Activated CD8-positive, alpha-beta T cell treated with anti-CD3 and anti-CD28 coated beads for 36 hours (primary cell): ENCODE measurements around the gene PPP3CB. TPM values are rescaled to one million over a fixed set of nuclear protein-coding genes. Genes with fewer than 3 reads are reported as not detected.

Experiments used
- ATAC-seq: fragments of 200-7000 bp; cut with Tn5 transposase; one replicate; pipeline ENCODE4 v1.10.0; 2021; ENCODE audit warnings: mild to moderate bottlenecking, moderate library complexity
- CTCF ChIA-PET: fragments of 350-600 bp; sonication (Branson Sonifier 250); formaldehyde crosslinking; loops from one replicate; lab custom pipeline; 2021; ENCODE audit warnings: antibody characterized with exemption; lab: Charles Lee
- POLR2A ChIA-PET: fragments of 350-600 bp; sonication (Branson Sonifier 250); formaldehyde crosslinking; loops from one replicate; lab custom pipeline; 2021; ENCODE audit warnings: antibody characterized with exemption; lab: Charles Lee
- DNase-seq: peaks from one replicate; pipeline ENCODE4 v3.0.0-alpha.2; 2020
- H3K27ac Mint-ChIP-seq: one replicate; pipeline ENCODE4 v1.8.0; 2021; ENCODE audit warnings: mild to moderate bottlenecking, mixed read lengths
- H3K27me3 Mint-ChIP-seq: one replicate; pipeline ENCODE4 v1.8.0; 2021; ENCODE audit warnings: mixed read lengths
- H3K36me3 Mint-ChIP-seq: one replicate; pipeline ENCODE4 v1.8.0; 2021; ENCODE audit warnings: low read depth, mixed read lengths
- H3K4me1 Mint-ChIP-seq: one replicate; pipeline ENCODE4 v1.8.0; 2021; ENCODE audit warnings: low read depth, mixed read lengths
- H3K4me3 Mint-ChIP-seq: one replicate; pipeline ENCODE4 v1.8.0; 2021; ENCODE audit warnings: mild to moderate bottlenecking, moderate library complexity, mixed read lengths
- H3K9me3 Mint-ChIP-seq: one replicate; pipeline ENCODE4 v1.8.0; 2021; ENCODE audit warnings: mixed read lengths
- CTCF ChIP-seq: fragments of 200-600 bp; IDR thresholded peaks from one replicate; pipeline ENCODE4 v1.8.0; 2022; ENCODE audit warnings: antibody characterized with exemption, mild to moderate bottlenecking
- intact Hi-C: fragments of 100-400 bp; cut with micrococcal nuclease; formaldehyde crosslinking; loops from one replicate; pipeline ENCODE4 v1.10.0; 2022
- total RNA-seq, 2 experiments: library from RNA; stranded (reverse); gene quantifications; one replicate each; pipeline ENCODE4 v1.2.3, GENCODE V29; 2021

Gene PPP3CB
- total RNA-seq, 2 experiments from 2014 or later = 35.8 to 36.5 TPM

DNA sequence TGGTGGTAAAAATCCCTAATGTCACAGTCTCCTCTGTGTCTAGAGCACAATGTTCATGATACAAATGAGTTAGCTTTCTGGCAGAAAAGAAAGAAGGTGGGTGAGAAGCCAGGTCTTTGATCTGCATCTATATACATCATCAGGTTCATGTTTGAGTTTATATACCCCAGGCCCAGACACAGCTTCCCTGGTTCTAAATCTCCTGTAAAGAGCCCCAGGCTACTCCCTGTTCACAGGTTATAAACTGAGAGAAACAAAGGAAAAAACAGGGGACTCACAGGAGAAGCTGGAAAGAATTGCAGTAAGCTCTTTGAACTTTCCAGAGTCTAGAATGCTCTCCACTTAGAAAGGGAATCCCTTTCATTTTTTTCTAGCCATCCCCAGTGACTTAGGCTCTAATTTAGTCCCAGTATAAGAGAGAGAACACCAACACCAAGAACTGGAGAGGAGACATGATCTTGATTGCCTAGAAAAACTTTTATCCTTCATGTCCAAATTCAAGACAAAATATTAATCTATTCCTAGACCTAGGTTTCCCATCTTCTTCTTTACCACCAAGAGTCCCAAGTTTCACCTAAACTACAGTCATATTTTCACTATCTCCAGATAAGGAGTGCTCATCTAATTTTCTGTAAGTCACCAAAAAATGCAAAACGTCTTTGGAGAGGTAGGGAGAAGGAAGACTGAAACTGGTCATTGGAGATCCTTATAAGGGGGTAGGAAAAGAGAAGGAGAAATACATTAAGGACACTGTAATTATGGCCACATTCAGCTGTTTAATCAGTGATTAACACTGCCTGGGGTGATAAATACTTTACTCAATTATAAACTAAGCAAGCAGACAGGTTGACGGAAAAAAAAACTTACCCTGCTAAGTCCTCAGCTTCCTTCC, 62.9 kb downstream of the PPP3CB start:
- POLR2A ChIA-PET = interaction anchor here (1.1 kb wide), 1 partner anchor 63 kb away, joined by 3 read pairs; the partner anchor contains the start of gene PPP3CB
- no peaks in the 10 kb centered on the region for H3K27me3 Mint-ChIP-seq
- TF ChIP-seq CTCF = no peak
- CTCF ChIA-PET = interaction anchor here (1.2 kb wide), 1 partner anchor 12 kb away, joined by 3 read pairs; no protein-coding TSS in a partner anchor
- intact Hi-C loops = no loop called here
- H3K9me3 Mint-ChIP-seq = no peaks in the 10 kb centered on the region
- no peak for DNase-seq
- H3K4me3 Mint-ChIP-seq = no peak overlapping the region
- ATAC-seq = no peak
- H3K4me1 Mint-ChIP-seq = peaks cover 12% of the 10 kb centered on the region
- no peak overlapping the region for H3K27ac Mint-ChIP-seq
- H3K36me3 Mint-ChIP-seq = peaks cover 2% of the 10 kb centered on the region

- no peak for TF ChIP-seq CTCF
- no peaks in the 10 kb centered on the region for H3K9me3 Mint-ChIP-seq
- peaks cover 24% of the 10 kb centered on the region for H3K36me3 Mint-ChIP-seq
- ATAC-seq = no peak
- DNase-seq = no peak
- no peak overlapping the region for H3K4me3 Mint-ChIP-seq
- CTCF ChIA-PET = no interaction called here
- peaks cover 10% of the 10 kb centered on the region for H3K4me1 Mint-ChIP-seq
- H3K27me3 Mint-ChIP-seq = no peaks in the 10 kb centered on the region
- intact Hi-C loops = no loop called here
- no peak overlapping the region for H3K27ac Mint-ChIP-seq
- POLR2A ChIA-PET = no interaction called here
These were observed 69.5 kb downstream of the PPP3CB start for GRCh38 chr10:73426318-73426717.

- ATAC-seq = no peak
These were observed 71.3 kb downstream of the PPP3CB start for GRCh38 chr10:73424478-73424877.

DNA sequence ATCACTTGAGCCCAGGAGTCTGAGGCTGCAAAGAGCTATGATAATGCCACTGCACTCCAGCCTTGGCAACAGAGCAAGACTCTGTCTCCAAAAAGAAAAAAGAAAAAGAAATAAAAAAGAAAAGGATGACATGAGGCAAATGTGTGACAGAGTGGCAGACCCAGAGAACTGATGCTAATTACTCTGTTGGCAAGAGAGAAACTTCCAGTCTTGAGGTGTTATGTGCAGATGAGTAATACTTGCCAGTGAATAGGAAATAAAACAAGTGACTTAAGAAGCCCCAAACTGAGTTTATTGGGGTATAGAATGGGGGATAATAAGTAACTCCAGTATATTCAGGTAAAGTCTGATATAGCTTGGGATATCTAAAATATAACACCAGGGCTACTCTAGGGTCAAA, 72.5 kb downstream of the PPP3CB start:
- DNase-seq (no peak), ATAC-seq (peak; percentile 65)
- ChIA-PET POLR2A (interaction anchor here (0.6 kb wide), 1 partner anchor 213 kb away, joined by 3 read pairs; no protein-coding TSS in a partner anchor), CTCF (no interaction called here)
- H3K27ac Mint-ChIP-seq = peak overlapping the region; percentile 43
- peaks cover 27% of the 10 kb centered on the region for H3K36me3 Mint-ChIP-seq
- H3K4me3 Mint-ChIP-seq = no peak overlapping the region
- intact Hi-C loops = no loop called here
- H3K9me3 Mint-ChIP-seq = no peaks in the 10 kb centered on the region
- no peak for TF ChIP-seq CTCF
- no peaks in the 10 kb centered on the region for H3K27me3 Mint-ChIP-seq
- peaks cover 10% of the 10 kb centered on the region for H3K4me1 Mint-ChIP-seq

More at GRCh38 chr10:73424478-73424877, 71.3 kb downstream of the PPP3CB start:
- no peak for TF ChIP-seq CTCF
- Mint-ChIP-seq H3K4me1 (peaks cover 10% of the 10 kb centered on the region), H3K4me3 (no peak overlapping the region), H3K9me3 (no peaks in the 10 kb centered on the region), H3K27ac (no peak overlapping the region), H3K27me3 (no peaks in the 10 kb centered on the region), H3K36me3 (peaks cover 27% of the 10 kb centered on the region)
- intact Hi-C loops = no loop called here
- POLR2A ChIA-PET = interaction anchor here (1.6 kb wide), 1 partner anchor 11 kb away, joined by 3 read pairs; the partner anchor contains the start of gene ANXA7
- CTCF ChIA-PET = no interaction called here
- DNase-seq = no peak

- Mint-ChIP-seq H3K9me3 (no peaks in the 10 kb centered on the region), H3K27ac (no peak overlapping the region), H3K36me3 (peaks cover 10% of the 10 kb centered on the region), H3K4me1 (peaks cover 24% of the 10 kb centered on the region), H3K4me3 (no peak overlapping the region), H3K27me3 (peaks cover 2% of the 10 kb centered on the region)
- TF ChIP-seq CTCF = no peak
- DNase-seq (no peak), ATAC-seq (no peak)
- intact Hi-C loops = no loop called here
- CTCF ChIA-PET = no interaction called here
- POLR2A ChIA-PET = no interaction called here
These were observed 79.3 kb downstream of the PPP3CB start for GRCh38 chr10:73416571-73416970.
